Fibroblast of lung (primary cell): ENCODE data around the gene DCN.

Experiments
- EZH2 ChIP-seq: IDR thresholded peaks from 2 replicates; pipeline ENCODE4 v1.5.1; 2012; ENCODE audit warnings: low read length, control low read depth, mild to moderate bottlenecking; ENCODE audit errors: missing control alignments
- TF ChIP-seq, protein P1 (sequence below), 2 donors: IDR thresholded peaks in 1 of 2; conservative IDR thresholded peaks in 1 of 2; 1 replicate in 1 of 2; 2 replicates in 1 of 2; pipeline ENCODE4 v1.5.1; 2011 to 2012; ENCODE audit warnings: low read length in 2 of 2, control low read depth in 1 of 2, inconsistent platforms in 1 of 2, low read depth in 1 of 2, mild to moderate bottlenecking in 1 of 2

DNA sequence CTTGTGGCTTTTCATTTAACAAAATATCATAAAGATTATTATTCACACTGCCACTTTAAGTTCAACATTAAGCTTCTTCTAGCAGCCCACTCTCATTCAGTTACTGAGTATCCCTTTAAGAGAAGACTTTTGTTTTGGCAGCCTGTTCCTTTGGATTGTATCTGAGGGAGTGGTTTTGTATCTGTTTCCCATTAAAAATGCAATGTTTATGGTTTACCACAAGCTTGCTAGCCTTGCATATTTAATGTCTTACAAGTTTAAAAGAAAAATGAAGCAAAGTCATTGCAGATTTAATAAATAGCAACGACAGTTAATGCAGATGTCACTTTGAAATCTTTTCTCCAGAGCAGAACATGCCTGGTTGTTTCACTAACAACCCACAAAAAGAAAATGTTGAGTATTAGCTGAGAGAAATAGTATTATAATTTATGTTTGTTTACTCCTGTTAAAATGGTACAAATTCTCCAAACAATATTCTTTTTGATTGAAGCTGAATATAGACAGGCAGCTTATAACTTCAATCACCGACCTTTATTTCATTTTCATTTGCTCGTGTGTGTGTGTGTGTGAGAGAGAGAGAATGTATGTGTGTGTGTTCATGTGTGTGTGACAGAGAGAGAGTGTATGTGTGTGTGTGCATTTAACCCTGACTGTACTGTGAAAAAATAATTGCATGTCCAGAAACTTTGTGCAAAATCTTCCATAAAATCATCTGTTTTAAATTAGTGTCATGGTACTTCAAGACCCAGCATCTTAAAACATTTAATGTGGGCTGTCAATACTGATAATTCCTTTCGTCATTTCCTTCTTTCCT, 1.8 kb downstream of the DCN start:
- TF ChIP-seq, protein P1, sequence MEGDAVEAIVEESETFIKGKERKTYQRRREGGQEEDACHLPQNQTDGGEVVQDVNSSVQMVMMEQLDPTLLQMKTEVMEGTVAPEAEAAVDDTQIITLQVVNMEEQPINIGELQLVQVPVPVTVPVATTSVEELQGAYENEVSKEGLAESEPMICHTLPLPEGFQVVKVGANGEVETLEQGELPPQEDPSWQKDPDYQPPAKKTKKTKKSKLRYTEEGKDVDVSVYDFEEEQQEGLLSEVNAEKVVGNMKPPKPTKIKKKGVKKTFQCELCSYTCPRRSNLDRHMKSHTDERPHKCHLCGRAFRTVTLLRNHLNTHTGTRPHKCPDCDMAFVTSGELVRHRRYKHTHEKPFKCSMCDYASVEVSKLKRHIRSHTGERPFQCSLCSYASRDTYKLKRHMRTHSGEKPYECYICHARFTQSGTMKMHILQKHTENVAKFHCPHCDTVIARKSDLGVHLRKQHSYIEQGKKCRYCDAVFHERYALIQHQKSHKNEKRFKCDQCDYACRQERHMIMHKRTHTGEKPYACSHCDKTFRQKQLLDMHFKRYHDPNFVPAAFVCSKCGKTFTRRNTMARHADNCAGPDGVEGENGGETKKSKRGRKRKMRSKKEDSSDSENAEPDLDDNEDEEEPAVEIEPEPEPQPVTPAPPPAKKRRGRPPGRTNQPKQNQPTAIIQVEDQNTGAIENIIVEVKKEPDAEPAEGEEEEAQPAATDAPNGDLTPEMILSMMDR (conservative IDR thresholded peaks at IDR 0.05 in 1 of 2, IDR thresholded peaks at IDR 0.05 in 1 of 2; ENCODE audit: low read depth in 1 of 2, low read length in 2 of 2), result no peak
- no peak for TF ChIP-seq EZH2
